ENCODE results near the gene CFB.
"Not testable (repeated sequence)": the region's sequence is repeated elsewhere in the genome, so short reads cannot be mapped to it uniquely, and the experiment has no call there.

The CFB gene

DNA sequence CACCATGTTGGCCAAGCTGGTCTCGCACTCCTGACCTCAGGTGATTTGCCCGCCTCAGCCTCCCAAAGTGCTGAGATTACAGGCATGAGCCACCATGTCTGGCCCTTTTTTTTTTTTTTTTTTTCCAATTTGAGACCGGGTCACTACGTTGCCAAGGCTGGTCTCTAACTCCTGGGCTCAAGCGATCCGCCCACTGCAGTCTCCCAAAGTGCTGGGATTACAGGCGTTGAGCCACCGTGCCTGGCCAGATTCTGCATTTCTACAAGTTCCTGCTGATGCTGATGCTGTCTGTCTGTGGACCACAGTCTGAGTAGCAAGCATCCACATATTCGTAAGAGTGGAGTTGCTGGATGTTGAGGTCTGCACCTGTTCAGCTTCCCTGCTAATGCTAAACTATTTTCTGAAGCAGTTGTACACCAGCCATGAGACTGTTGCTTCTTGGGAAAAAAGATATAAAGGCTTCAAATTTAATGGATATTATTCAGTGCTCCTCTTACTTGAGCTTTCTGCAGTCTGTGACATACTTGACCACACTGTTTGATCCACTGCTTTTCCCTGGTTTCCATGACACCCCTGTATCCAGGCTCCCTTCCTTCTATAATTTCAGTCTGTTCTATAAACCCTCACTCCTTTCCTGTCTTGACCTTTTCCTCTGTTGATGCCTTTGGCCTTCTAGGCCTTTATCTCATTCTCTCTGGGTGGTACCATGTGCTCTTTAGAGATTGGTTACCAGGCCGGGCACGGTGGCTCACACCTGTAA, 33.9 kb upstream of the CFB start:
- DNase-seq (ENCODE audit: low read depth in 2 of 2, low spot score in 1 of 2): no peak

DNA sequence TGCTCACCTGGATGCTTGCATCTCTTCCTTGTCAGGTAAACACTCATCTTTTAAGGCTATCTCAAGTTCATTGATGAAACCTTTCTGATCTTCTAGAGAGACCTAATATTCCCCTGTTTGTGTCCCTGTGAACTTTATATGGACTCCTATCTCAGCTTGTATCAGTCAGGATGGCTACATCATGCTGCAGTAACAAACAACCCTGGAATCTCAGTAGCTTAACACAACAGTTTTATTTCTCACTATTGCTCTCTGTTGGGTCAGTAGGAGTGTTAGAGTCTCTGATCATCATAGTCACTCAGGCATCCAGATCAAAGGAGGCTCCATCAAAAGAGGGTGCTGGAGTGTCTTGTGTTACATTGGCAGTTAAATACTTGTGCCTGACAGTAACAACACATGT, 30.5 kb upstream of the CFB start:
- no peak for DNase-seq (ENCODE audit: low read depth in 2 of 2, low spot score in 1 of 2)

- no peak for DNase-seq (ENCODE audit: low read depth in 2 of 2, low spot score in 1 of 2)
Measured at GRCh38 chr6:31915756-31916155, 30.1 kb upstream of the CFB start.

DNA sequence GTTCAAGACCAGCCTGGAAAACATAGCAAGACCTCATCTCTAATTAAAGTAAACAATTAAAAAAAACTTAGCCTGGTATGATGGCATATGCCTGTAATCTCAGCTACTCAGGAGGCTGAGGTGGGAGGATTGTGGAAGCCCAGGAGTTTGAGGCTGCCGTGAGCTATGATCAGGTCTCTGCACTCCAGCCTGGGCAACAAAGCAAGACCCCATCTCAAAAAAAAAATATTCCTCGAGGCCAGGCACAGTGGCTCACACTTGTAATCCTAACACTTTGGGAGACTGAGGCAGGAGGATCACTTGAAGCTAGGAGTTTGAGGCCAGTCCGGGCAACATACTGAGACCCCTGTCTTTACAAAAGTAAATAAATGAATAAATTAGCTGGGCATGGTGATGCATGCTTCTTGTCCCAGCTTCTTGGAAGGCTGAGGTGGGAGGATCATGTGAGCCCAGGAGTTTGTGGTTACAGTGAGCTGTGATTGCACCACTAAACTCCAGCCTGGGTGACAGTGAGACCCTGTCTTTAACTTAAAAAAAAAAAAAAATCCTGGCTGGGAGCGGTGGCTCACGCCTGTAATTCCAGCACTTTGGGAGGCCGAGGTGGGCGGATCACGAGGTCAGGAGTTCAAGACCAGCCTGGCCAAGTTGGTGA, 27.7 kb upstream of the CFB start:
- DNase-seq (ENCODE audit: low read depth in 2 of 2, low spot score in 1 of 2): no peak

- no peak for DNase-seq (ENCODE audit: low read depth in 2 of 2, low spot score in 1 of 2)
Measured at GRCh38 chr6:31919624-31920303, 26.1 kb upstream of the CFB start.

- no peak for DNase-seq (ENCODE audit: low read depth in 2 of 2, low spot score in 1 of 2)
Measured at GRCh38 chr6:31920811-31921210, 25.1 kb upstream of the CFB start.

- no peak for DNase-seq (ENCODE audit: low read depth in 2 of 2, low spot score in 1 of 2)
Measured at GRCh38 chr6:31922942-31923341, 23.0 kb upstream of the CFB start.

DNA sequence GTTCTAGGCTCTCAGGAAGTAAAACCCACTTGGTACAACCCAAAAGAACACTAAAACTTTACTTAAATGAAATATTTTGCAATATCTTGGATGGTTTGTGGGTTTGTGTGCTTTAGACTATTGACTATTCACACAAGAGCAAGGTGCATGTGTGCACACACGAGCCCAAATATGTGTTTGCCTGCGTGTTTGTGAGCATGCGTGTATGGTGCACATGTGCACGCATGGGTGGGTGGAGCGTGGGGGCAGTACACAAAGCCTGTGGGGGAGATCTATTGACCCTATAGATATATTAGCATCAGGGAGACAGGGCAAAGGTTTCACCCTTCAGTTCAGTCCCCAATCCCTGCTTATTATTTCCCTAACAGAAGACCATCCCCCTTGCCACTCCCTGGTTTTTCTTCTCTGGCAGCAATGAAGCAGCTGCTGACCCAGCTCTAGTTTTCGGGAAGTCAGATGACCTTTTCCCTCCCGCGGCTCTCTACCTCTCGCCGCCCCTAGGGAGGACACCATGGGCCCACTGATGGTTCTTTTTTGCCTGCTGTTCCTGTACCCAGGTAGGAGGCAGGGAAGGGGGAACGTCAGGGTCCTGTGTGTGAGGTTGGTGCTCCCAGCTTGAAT, 18.5 kb upstream of the CFB start, which contains the start of gene C2:
C2 (plus strand) TSS at position 476 of the 621 bp plus-strand sequence; CDS start at position 512, 36 bp downstream.
- DNase-seq (ENCODE audit: low read depth in 2 of 2, low spot score in 1 of 2): no peak

GRCh38 chr6:31927863-31928671, 17.8 kb upstream of the CFB start:
- DNase-seq (ENCODE audit: low read depth in 2 of 2, low spot score in 1 of 2): no peak

DNA sequence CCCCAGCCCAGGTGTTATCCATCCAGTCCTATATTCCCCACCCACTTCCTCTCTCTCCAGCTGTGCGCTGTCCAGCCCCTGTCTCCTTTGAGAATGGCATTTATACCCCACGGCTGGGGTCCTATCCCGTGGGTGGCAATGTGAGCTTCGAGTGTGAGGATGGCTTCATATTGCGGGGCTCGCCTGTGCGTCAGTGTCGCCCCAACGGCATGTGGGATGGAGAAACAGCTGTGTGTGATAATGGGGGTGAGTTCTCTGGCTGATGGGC, 17.3 kb upstream of the CFB start:
- no peak for DNase-seq (ENCODE audit: low read depth in 2 of 2, low spot score in 1 of 2)

GRCh38 chr6:31930962-31931361, 14.9 kb upstream of the CFB start:
- no peak for DNase-seq (ENCODE audit: low read depth in 2 of 2, low spot score in 1 of 2)

DNA sequence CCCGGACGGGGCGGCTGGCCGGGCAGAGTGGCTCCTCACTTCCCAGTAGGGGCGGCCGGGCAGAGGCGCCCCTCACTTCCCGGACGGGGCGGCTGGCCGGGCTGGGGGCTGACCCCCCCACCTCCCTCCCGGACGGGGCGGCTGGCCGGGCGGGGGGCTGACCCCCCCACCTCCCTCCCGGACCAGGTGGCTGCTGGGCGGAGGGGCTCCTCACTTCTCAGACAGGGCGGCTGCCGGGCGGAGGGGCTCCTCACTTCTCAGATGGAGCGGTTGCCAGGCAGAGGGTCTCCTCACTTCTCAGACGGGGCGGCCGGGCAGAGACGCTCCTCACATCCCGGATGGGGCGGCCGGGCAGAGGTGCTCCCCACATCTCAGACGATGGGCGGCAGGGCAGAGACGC, 13.8 kb upstream of the CFB start:
- not testable (repeated sequence) for DNase-seq (ENCODE audit: low read depth in 2 of 2, low spot score in 1 of 2)

DNA sequence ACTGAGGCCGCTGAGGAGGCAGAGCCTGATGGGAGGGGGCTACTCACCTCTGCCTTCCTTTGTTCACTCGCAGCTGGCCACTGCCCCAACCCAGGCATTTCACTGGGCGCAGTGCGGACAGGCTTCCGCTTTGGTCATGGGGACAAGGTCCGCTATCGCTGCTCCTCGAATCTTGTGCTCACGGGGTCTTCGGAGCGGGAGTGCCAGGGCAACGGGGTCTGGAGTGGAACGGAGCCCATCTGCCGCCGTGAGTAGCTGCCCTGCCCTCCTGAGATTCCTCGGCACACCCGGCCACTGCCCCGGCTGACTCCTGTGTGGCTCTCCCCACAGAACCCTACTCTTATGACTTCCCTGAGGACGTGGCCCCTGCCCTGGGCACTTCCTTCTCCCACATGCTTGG, 12.4 kb upstream of the CFB start:
- DNase-seq (ENCODE audit: low read depth in 2 of 2, low spot score in 1 of 2): no peak

DNA sequence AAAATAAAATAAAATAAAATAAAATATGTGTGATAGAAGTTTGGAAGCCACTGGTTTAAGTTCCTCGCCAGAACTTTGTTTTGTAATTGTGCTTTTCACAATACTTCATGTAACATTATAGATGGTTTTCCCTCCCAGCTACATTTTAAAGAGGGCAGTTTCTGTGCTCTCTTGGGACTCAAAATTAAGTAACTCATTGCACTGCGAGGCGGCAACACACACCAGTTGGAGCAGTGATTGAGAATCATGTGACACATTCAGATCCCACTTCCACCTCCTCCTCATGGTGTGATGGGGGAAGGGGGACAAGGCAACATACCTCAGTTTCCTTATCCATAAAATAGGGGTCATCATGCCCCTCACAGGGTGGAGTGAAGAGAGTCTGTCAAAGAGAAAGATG, 10.9 kb upstream of the CFB start:
- DNase-seq (ENCODE audit: low read depth in 2 of 2, low spot score in 1 of 2): no peak

DNA sequence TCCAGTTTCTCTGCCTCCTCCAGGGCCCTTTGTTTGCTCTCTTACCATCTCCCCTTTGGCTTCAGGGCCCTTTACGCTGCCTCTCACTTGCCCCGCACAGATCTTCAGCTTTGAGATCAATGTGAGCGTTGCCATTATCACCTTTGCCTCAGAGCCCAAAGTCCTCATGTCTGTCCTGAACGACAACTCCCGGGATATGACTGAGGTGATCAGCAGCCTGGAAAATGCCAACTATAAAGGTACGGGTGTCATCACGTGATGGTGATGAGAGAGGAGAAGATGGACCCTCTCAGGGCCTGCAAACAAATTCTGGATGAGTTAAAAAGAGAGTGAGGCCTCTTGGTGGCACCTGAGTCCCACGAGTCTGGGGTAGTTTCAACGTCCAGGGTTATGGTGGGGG, 10.1 kb upstream of the CFB start:
- DNase-seq (ENCODE audit: low read depth in 2 of 2, low spot score in 1 of 2): no peak

DNA sequence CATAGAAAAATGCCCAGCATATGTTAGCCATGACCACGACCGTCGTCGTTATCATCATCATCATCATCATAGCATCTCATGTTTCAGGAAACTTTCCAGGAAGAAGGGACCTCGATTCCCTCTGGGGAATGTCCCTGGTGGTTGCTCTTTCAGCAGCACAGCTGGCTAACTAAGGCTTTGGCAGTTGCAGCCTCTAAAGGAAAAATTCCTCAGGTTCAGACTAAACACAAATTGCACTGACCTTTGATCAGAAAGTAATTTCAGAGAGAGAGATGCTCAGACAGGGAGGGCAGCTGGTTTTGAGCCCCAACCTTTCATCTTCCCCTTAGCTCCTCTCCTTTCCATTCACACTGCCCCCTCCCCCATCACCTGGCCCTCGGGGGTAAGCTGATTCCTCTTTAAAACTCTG, 5.6 kb upstream of the CFB start:
- no peak for DNase-seq (ENCODE audit: low read depth in 2 of 2, low spot score in 1 of 2)

DNA sequence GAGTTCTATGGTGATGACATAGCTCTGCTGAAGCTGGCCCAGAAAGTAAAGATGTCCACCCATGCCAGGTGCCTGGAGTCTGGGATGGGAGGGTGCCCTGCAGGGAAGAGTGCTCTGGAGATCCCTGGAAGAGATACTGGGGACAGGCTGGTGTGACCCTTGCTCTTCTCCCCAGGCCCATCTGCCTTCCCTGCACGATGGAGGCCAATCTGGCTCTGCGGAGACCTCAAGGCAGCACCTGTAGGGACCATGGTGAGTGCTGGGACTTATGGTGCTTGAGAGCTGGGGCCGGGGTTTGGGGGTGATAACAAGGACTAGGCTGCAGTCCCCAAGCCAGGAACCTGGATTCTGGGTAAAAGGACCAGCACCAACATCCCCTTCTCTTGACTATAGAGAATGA, 2.2 kb upstream of the CFB start:
- DNase-seq (ENCODE audit: low read depth in 2 of 2, low spot score in 1 of 2): no peak

DNA sequence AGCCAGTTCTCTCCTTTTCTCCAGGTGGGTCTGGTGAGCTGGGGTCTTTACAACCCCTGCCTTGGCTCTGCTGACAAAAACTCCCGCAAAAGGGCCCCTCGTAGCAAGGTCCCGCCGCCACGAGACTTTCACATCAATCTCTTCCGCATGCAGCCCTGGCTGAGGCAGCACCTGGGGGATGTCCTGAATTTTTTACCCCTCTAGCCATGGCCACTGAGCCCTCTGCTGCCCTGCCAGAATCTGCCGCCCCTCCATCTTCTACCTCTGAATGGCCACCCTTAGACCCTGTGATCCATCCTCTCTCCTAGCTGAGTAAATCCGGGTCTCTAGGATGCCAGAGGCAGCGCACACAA, 765 bp upstream of the CFB start:
- DNase-seq (ENCODE audit: low read depth in 2 of 2, low spot score in 1 of 2): no peak

- DNase-seq (ENCODE audit: low read depth in 2 of 2, low spot score in 1 of 2): no peak
Measured at GRCh38 chr6:31946370-31946885, 533 bp downstream of the CFB start.

DNA sequence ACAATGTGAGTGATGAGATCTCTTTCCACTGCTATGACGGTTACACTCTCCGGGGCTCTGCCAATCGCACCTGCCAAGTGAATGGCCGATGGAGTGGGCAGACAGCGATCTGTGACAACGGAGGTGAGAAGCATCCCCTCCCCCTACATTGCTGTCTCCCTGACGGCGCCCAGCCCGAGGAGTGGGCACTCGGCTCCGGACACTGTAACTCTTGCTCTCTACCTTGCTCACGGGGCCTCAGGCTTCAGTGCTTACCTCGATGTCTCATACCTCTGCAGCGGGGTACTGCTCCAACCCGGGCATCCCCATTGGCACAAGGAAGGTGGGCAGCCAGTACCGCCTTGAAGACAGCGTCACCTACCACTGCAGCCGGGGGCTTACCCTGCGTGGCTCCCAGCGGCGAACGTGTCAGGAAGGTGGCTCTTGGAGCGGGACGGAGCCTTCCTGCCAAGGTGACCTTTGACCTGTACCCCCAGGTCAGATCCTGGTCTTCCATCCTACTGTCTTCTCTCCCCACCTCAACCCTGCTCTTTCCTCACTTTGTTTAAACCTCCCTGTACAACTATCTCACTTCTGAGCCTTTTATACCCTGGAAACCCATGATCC, 1.3 kb downstream of the CFB start:
- DNase-seq (ENCODE audit: low read depth in 2 of 2, low spot score in 1 of 2): no peak

DNA sequence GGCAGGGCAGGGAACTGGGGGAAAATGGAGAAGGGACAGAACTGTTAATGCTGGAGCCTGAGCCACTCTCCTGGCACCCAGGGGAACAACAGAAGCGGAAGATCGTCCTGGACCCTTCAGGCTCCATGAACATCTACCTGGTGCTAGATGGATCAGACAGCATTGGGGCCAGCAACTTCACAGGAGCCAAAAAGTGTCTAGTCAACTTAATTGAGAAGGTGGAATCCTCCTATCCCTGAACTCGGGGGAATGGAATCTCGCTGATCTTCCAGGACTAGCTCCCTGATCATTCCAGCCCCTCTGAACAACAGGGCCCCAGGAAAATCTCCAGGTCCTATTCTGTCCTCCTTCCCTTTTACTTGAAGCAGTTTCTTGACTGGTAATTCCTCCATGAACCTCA, 2.0 kb downstream of the CFB start:
- DNase-seq (ENCODE audit: low read depth in 2 of 2, low spot score in 1 of 2): no peak

All from stimulated activated CD8-positive, alpha-beta memory T cell treated with anti-CD3 and anti-CD28 coated beads, Interleukin-4, amount 100 ng/mL, for 1 hour (primary cell).